H9 (cell line): ENCODE measurements around the gene HEPHL1. TPM values are rescaled to one million over a fixed set of nuclear protein-coding genes. Genes with fewer than 3 reads are reported as not detected.
A peak's percentile ranks its signal among the peaks of the same experiment; 100 is the strongest.

ENCODE experiments used
- DNase-seq: peaks from one replicate; pipeline ENCODE4 v3.0.0-alpha.2; 2017
- H2AFZ ChIP-seq: one replicate; pipeline ENCODE4 v1.6.1; 2013; ENCODE audit warnings: mild to moderate bottlenecking, low read length, control low read depth, moderate library complexity
- H2AK5ac ChIP-seq: 2 replicates; pipeline ENCODE4 v1.6.1; 2013; ENCODE audit warnings: low read length, control low read depth, mixed read lengths; ENCODE audit not compliant: insufficient read length
- H2BK120ac ChIP-seq: one replicate; pipeline ENCODE4 v1.6.1; 2013; ENCODE audit warnings: low read depth, mild to moderate bottlenecking, low read length, control low read depth, inconsistent platforms; ENCODE audit not compliant: poor library complexity, severe bottlenecking
- H2BK12ac ChIP-seq: 2 replicates; pipeline ENCODE4 v1.6.1; 2013; ENCODE audit warnings: low read length, control low read depth, mixed read lengths, low read depth; ENCODE audit not compliant: insufficient read length
- H2BK15ac ChIP-seq: 2 replicates; pipeline ENCODE4 v1.6.1; 2013; ENCODE audit warnings: low read depth, low read length, control low read depth
- H2BK20ac ChIP-seq: one replicate; pipeline ENCODE4 v1.6.1; 2013; ENCODE audit warnings: low read depth, mild to moderate bottlenecking, low read length, control low read depth, inconsistent platforms; ENCODE audit not compliant: poor library complexity, severe bottlenecking
- H2BK5ac ChIP-seq: 2 replicates; pipeline ENCODE4 v1.6.1; 2013; ENCODE audit warnings: low read length, control low read depth, mixed read lengths; ENCODE audit not compliant: insufficient read length
- H3K14ac ChIP-seq: 2 replicates; pipeline ENCODE4 v1.6.1; 2013; ENCODE audit warnings: low read length, control low read depth; ENCODE audit not compliant: insufficient read depth
- H3K18ac ChIP-seq: 2 replicates; pipeline ENCODE4 v1.6.1; 2013; ENCODE audit warnings: low read depth, mild to moderate bottlenecking, mixed read lengths, low read length, control low read depth; ENCODE audit not compliant: insufficient read length
- H3K23ac ChIP-seq: 2 replicates; pipeline ENCODE4 v1.6.1; 2013; ENCODE audit warnings: low read length, control low read depth, mixed read lengths, low read depth; ENCODE audit not compliant: insufficient read length
- H3K23me2 ChIP-seq: 2 replicates; pipeline ENCODE4 v1.6.1; 2013; ENCODE audit warnings: low read depth, mild to moderate bottlenecking, mixed read lengths, low read length, control low read depth; ENCODE audit not compliant: insufficient read length, poor library complexity, severe bottlenecking
- H3K27ac ChIP-seq: 2 replicates; pipeline ENCODE4 v1.5.1; 2013; ENCODE audit warnings: low read length, control low read depth, mixed read lengths, low read depth; ENCODE audit not compliant: insufficient read length
- H3K27me3 ChIP-seq: 2 replicates; pipeline ENCODE4 v1.6.1; 2013; ENCODE audit warnings: low read length, control low read depth, inconsistent platforms; ENCODE audit not compliant: insufficient read depth
- H3K4ac ChIP-seq: 2 replicates; pipeline ENCODE4 v1.6.1; 2013; ENCODE audit warnings: low read depth, mild to moderate bottlenecking, control low read depth, inconsistent platforms, low read length, moderate library complexity
- H3K4me1 ChIP-seq: 2 replicates; pipeline ENCODE4 v1.6.1; 2013; ENCODE audit warnings: low read length, control low read depth, inconsistent platforms; ENCODE audit not compliant: insufficient read depth
- H3K4me2 ChIP-seq: 2 replicates; pipeline ENCODE4 v1.6.1; 2013; ENCODE audit warnings: low read length, control low read depth, mixed read lengths; ENCODE audit not compliant: insufficient read length, insufficient read depth
- H3K56ac ChIP-seq: 2 replicates; pipeline ENCODE4 v1.6.1; 2013; ENCODE audit warnings: low read depth, mild to moderate bottlenecking, mixed read lengths, low read length, control low read depth; ENCODE audit not compliant: insufficient read length
- H3K79me1 ChIP-seq: 2 replicates; pipeline ENCODE4 v1.6.1; 2013; ENCODE audit warnings: low read depth, mild to moderate bottlenecking, moderate library complexity, low read length, control low read depth, inconsistent platforms; ENCODE audit not compliant: insufficient read depth, poor library complexity, severe bottlenecking
- H3K79me2 ChIP-seq: 2 replicates; pipeline ENCODE4 v1.6.1; 2013; ENCODE audit warnings: low read length, control low read depth, inconsistent platforms; ENCODE audit not compliant: insufficient read depth
- H3K9ac ChIP-seq: 2 replicates; pipeline ENCODE4 v1.6.1; 2013; ENCODE audit warnings: low read length, control low read depth, mixed read lengths; ENCODE audit not compliant: insufficient read length; ENCODE audit errors: extremely low read depth
- H3K9me3 ChIP-seq: one replicate; pipeline ENCODE4 v1.6.1; 2013; ENCODE audit warnings: low read depth, low read length, inconsistent platforms; ENCODE audit not compliant: control insufficient read depth
- H3T11ph ChIP-seq: one replicate; pipeline ENCODE4 v1.6.1; 2013; ENCODE audit warnings: mild to moderate bottlenecking, low read length, control low read depth, inconsistent platforms
- H4K20me1 ChIP-seq: one replicate; pipeline ENCODE4 v1.6.1; 2013; ENCODE audit not compliant: control insufficient read depth, insufficient read length, insufficient read depth
- H4K5ac ChIP-seq: 2 replicates; pipeline ENCODE4 v1.6.1; 2013; ENCODE audit warnings: low read depth, mild to moderate bottlenecking, mixed read lengths, low read length, control low read depth; ENCODE audit not compliant: insufficient read length
- H4K8ac ChIP-seq: replicated peaks from 2 replicates; pipeline ENCODE4 v1.6.1; 2013; ENCODE audit warnings: low read length, control low read depth, mixed read lengths, low read depth; ENCODE audit not compliant: insufficient read length
- H4K91ac ChIP-seq: 2 replicates; pipeline ENCODE4 v1.6.1; 2013; ENCODE audit warnings: low read depth, mild to moderate bottlenecking, moderate library complexity, mixed read lengths, low read length, control low read depth; ENCODE audit not compliant: insufficient read length
- H3K27ac Mint-ChIP-seq, 3 experiments: 2 replicates in 2 of 3; 3 replicates in 1 of 3; pipeline ENCODE4 v1.8.0; 2020 to 2021; ENCODE audit warnings: mixed read lengths in 3 of 3, mild to moderate bottlenecking in 1 of 3, moderate library complexity in 1 of 3
- H3K27me3 Mint-ChIP-seq: 2 replicates; pipeline ENCODE4 v1.8.0; 2021; ENCODE audit warnings: low read depth, mild to moderate bottlenecking, moderate library complexity, mixed read lengths
- H3K36me3 Mint-ChIP-seq, 3 experiments: 2 replicates in 2 of 3; 3 replicates in 1 of 3; pipeline ENCODE4 v1.8.0; 2020 to 2021; ENCODE audit warnings: low read depth in 3 of 3, mixed read lengths in 3 of 3; ENCODE audit not compliant: insufficient read depth in 1 of 3
- H3K4me1 Mint-ChIP-seq, 2 experiments: 2 replicates each; pipeline ENCODE4 v1.8.0; 2020; ENCODE audit warnings: mixed read lengths in 2 of 2
- H3K4me3 Mint-ChIP-seq, 2 experiments: 2 replicates in 1 of 2; 3 replicates in 1 of 2; pipeline ENCODE4 v1.8.0; 2020 to 2021; ENCODE audit warnings: mild to moderate bottlenecking in 2 of 2, mixed read lengths in 2 of 2, moderate library complexity in 1 of 2
- H3K9me3 Mint-ChIP-seq, 2 experiments: 2 replicates in 1 of 2; 3 replicates in 1 of 2; pipeline ENCODE4 v1.8.0; 2020; ENCODE audit warnings: mild to moderate bottlenecking in 2 of 2, mixed read lengths in 2 of 2, moderate library complexity in 1 of 2
- WGBS: extraction: QIAGEN DNeasy Blood & Tissue Kit; methylation state at CpG from one replicate; pipeline ENCODE4 v1.1.7; 2013; ENCODE audit warnings: missing lambda C conversion rate, low lambda C conversion rate, mixed read lengths; ENCODE audit not compliant: insufficient read length; ENCODE audit errors: extremely low coverage; 5-methylcytosine and 5-hydroxymethylcytosine counted together
- total RNA-seq: library from RNA; stranded (reverse); gene quantifications from 2 replicates; pipeline ENCODE4 v1.2.1, GENCODE V29; 2021
- TF ChIP-seq, protein P1 (sequence below): fragments of 200-600 bp; sonication (generic); conservative IDR thresholded peaks from 3 replicates; pipeline ENCODE4 v1.8.0; 2021; ENCODE audit warnings: antibody characterized with exemption, mild to moderate bottlenecking

Gene HEPHL1
- total RNA-seq, 1 experiment from 2014 or later, result not detected

DNA sequence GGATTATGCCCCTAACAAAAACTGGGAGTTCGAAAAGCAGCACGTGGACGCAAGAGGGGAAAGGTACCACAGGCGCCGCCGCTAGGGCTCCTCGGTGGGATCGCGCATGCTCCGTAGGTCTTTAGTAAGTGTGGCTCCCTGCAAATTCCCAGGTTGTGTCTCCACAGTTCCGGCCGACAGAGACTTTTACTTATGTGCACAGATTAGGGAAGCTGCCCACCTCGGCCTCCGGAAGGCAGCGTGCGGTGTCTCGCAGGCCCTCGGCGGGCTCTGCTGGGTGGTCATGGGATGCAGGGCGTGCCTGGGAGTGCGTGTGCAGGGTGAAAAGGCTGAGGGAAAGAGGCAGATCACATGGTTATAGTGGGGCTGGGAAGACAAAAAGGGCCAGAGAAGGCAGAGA is 67.8 kb downstream of the HEPHL1 start:
- H3K18ac ChIP-seq, result no peak overlapping the region
- H3K23me2 ChIP-seq, result no peaks in the 10 kb centered on the region
- WGBS, result no CpG with 5 or more reads among the region's 21 CpGs
- H4K91ac ChIP-seq, result no peak overlapping the region
- H3K27me3 Mint-ChIP-seq, result peaks cover 2% of the 10 kb centered on the region; the same call in 1 of the 2 replicates
- no peak overlapping the region for H3K56ac ChIP-seq
- no peak overlapping the region for H4K8ac ChIP-seq
- no peak overlapping the region for H4K5ac ChIP-seq
- no peaks in the 10 kb centered on the region for H3K9me3 ChIP-seq
- H3K27me3 ChIP-seq, result no peaks in the 10 kb centered on the region
- H2AFZ ChIP-seq, result no peak overlapping the region
- H3K4ac ChIP-seq, result no peak overlapping the region
- no peaks in the 10 kb centered on the region for H3K79me2 ChIP-seq
- TF ChIP-seq, protein P1, sequence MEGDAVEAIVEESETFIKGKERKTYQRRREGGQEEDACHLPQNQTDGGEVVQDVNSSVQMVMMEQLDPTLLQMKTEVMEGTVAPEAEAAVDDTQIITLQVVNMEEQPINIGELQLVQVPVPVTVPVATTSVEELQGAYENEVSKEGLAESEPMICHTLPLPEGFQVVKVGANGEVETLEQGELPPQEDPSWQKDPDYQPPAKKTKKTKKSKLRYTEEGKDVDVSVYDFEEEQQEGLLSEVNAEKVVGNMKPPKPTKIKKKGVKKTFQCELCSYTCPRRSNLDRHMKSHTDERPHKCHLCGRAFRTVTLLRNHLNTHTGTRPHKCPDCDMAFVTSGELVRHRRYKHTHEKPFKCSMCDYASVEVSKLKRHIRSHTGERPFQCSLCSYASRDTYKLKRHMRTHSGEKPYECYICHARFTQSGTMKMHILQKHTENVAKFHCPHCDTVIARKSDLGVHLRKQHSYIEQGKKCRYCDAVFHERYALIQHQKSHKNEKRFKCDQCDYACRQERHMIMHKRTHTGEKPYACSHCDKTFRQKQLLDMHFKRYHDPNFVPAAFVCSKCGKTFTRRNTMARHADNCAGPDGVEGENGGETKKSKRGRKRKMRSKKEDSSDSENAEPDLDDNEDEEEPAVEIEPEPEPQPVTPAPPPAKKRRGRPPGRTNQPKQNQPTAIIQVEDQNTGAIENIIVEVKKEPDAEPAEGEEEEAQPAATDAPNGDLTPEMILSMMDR, result no peak
- peaks cover 3 to 4% of the 10 kb centered on the region in 2 experiments; a peak in 1 of 4 replicates for H3K4me1 Mint-ChIP-seq
- H3K14ac ChIP-seq, result no peak overlapping the region
- H3K4me1 ChIP-seq, result no peaks in the 10 kb centered on the region; the same call in 1 of the 2 replicates
- no peak overlapping the region for H3K27ac ChIP-seq
- no peaks in the 10 kb centered on the region; a peak in 1 of 5 replicates for H3K9me3 Mint-ChIP-seq
- H2AK5ac ChIP-seq, result no peak overlapping the region
- H3T11ph ChIP-seq, result no peak overlapping the region
- H2BK12ac ChIP-seq, result no peak overlapping the region
- H2BK5ac ChIP-seq, result no peak overlapping the region
- H2BK15ac ChIP-seq, result no peak overlapping the region
- H3K9ac ChIP-seq, result no peak overlapping the region
- H3K27ac Mint-ChIP-seq, result peak overlapping the region in 1 of 3 experiments; percentile 57; a peak in 1 of 7 replicates
- no peaks in the 10 kb centered on the region for H4K20me1 ChIP-seq
- no peak overlapping the region for H2BK20ac ChIP-seq
- H3K79me1 ChIP-seq, result no peaks in the 10 kb centered on the region
- no peak overlapping the region; a peak in 1 of 5 replicates for H3K4me3 Mint-ChIP-seq
- peak; percentile 31 for DNase-seq
- no peak overlapping the region for H3K4me2 ChIP-seq
- H3K23ac ChIP-seq, result no peak overlapping the region
- no peaks in the 10 kb centered on the region for H3K36me3 Mint-ChIP-seq
- no peak overlapping the region for H2BK120ac ChIP-seq
